Measurements from ENCODE around the gene EPHX1. TPM values are rescaled to one million over a fixed set of nuclear protein-coding genes. Genes with fewer than 3 reads are reported as not detected.

EPHX1 gene
- total and polyA plus RNA-seq, 2 experiments from 2014 or later, result 16.6 to 18.2 TPM

DNA sequence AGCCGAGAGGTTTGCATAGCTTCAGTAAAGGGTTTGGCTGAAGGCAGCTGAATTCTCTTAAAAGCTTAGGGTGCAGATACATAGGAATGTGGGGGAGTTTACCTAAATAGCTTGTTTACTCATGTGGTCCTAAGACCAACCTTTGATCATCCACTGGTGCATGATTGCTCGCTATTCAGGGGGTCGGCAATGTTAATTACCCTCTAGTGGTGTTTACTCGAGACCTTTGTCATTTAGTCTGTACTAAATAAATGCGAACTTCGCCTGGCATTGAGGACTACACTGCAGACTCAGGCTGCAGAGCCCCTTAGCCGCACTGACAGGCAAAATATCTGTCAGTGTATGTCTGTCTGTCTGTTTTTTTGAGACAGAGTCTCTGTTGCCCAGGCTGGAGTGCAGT is 40.4 kb downstream of the EPHX1 start:
- H3K36me3 ChIP-seq (ENCODE audit: low read depth), result 0 out of 2 replicates have a peak, but pooled peaks cover 6% of the 10 kb centered on the region
- in situ Hi-C loops (cut with MboI), result loop anchor here (10.0 kb wide), 1 partner anchor 124 kb away; no protein-coding TSS in a partner anchor
- H3K4me1 ChIP-seq (ENCODE audit: insufficient read depth), result no peaks in the 10 kb centered on the region
- no peaks in the 10 kb centered on the region for H3K79me2 ChIP-seq (ENCODE audit: insufficient read depth)
- WGBS, 2 experiments (ENCODE audit: low coverage in 1 of 2, low lambda C conversion rate in 2 of 2, missing lambda C conversion rate in 2 of 2), result 89 to 95% methylated on average over 7 of the region's 7 CpGs
- no peaks in the 10 kb centered on the region for H4K20me1 ChIP-seq (ENCODE audit: insufficient read depth)
- DNase-seq, result no peak
- no peaks in the 10 kb centered on the region for H3F3A ChIP-seq (ENCODE audit: insufficient read depth)
- H3K9me3 ChIP-seq (ENCODE audit: low read depth), result no peaks in the 10 kb centered on the region
- H2AFZ ChIP-seq, result no peak overlapping the region
- no peak overlapping the region for H3K4me2 ChIP-seq (ENCODE audit: unreplicated experiment)
- TF ChIP-seq EZH2 (IDR thresholded peaks at IDR 0.05; ENCODE audit: insufficient read depth, poor library complexity, severe bottlenecking), result no peak
- TF ChIP-seq EZH2phosphoT487 (IDR thresholded peaks at IDR 0.05; ENCODE audit: insufficient read depth, low read depth), result no peak
- H3K4me3 ChIP-seq, result no peak overlapping the region
- no peaks in the 10 kb centered on the region for H3K9me2 ChIP-seq (ENCODE audit: insufficient read depth)
- no peaks in the 10 kb centered on the region for H3K27me3 ChIP-seq (replicated peaks; ENCODE audit: insufficient read depth)
- no peak overlapping the region for H3K9ac ChIP-seq
- no peak overlapping the region for H3K27ac ChIP-seq

DNA sequence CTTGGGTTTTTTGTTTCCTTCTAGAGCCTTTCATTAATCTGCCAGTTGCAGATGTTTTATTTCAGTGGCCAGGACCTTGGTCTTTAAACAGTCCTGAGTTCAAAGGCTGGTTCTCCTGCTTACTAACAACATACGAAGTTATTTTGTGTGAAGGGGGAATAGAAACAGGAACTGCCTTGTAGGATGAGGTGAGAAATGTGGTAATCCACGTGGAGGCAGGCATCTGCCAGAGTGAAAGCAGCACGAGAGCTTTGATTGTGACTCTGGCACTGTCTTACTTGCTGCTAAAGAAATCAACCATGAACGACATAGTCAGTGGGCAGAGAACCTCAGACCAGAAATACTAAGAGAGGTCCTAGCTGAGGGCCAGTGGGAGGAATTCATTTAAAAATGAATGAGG is 41.9 kb downstream of the EPHX1 start:
- in situ Hi-C loops (cut with MboI), result loop anchor here (10.0 kb wide), 1 partner anchor 123 kb away; no protein-coding TSS in a partner anchor

DNA sequence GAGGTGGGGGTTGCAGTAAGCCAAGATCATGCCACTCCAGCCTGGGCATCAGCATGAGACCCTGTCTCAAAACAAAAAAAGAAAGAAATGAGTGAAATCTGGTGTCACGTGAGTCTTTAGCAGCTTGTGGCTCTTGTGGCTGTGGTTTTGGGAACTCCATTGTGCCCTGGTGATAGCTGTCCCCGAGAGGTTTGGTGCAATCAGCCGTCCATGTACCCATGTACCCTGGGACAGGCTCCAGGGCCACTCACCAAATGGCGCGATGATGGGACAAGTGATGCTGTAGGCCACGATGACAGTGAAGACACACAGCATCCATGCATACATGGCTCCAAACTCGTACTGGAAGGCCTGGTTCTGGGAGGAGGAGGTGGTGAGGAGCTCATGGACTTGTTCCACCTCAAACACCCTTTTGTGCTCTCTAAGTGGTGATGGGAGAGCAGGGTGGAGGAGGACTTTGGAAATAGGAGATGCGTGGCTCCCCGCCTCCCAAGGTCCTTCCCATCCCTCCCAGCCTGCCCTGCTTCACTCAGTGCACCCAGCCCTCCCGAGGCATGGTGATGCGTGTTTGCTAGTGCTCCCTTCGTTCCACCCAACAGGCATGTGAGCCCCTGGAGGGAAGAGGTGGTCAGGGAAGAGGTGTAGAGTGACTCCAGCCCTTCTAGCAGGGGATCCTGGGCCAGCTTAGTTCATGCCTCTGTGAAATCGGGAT is 42.6 kb downstream of the EPHX1 start:
- Histone ChIP-seq H2AFZ (no peak overlapping the region), H3K4me3 (no peak overlapping the region), H3K4me2 (ENCODE audit: unreplicated experiment) (no peak overlapping the region), H3K36me3 (ENCODE audit: low read depth) (0 out of 2 replicates have a peak, but pooled peaks cover 6% of the 10 kb centered on the region), H3K27ac (no peak overlapping the region), H4K20me1 (ENCODE audit: insufficient read depth) (no peaks in the 10 kb centered on the region), H3K9me3 (ENCODE audit: low read depth) (no peaks in the 10 kb centered on the region), H3F3A (ENCODE audit: insufficient read depth) (no peaks in the 10 kb centered on the region), H3K9ac (no peak overlapping the region), H3K4me1 (ENCODE audit: insufficient read depth) (no peaks in the 10 kb centered on the region), H3K27me3 (replicated peaks; ENCODE audit: insufficient read depth) (no peaks in the 10 kb centered on the region), H3K79me2 (ENCODE audit: insufficient read depth) (no peaks in the 10 kb centered on the region), H3K9me2 (ENCODE audit: insufficient read depth) (no peaks in the 10 kb centered on the region)
- in situ Hi-C loops (cut with MboI), result loop anchor here (10.0 kb wide), 1 partner anchor 122 kb away; no protein-coding TSS in a partner anchor
- 94% methylated on average over 13 of the region's 13 CpGs for WGBS, 2 experiments (ENCODE audit: low coverage in 1 of 2, low lambda C conversion rate in 2 of 2, missing lambda C conversion rate in 2 of 2)
- TF ChIP-seq EZH2 (IDR thresholded peaks at IDR 0.05; ENCODE audit: insufficient read depth, poor library complexity, severe bottlenecking), result no peak
- TF ChIP-seq EZH2phosphoT487 (IDR thresholded peaks at IDR 0.05; ENCODE audit: insufficient read depth, low read depth), result no peak
- DNase-seq, result no peak

More for the DNA sequence above, 41.9 kb downstream of the EPHX1 start:
- Histone ChIP-seq H3K9ac (no peak overlapping the region), H3K36me3 (ENCODE audit: low read depth) (0 out of 2 replicates have a peak, but pooled peaks cover 6% of the 10 kb centered on the region), H3K9me3 (ENCODE audit: low read depth) (no peaks in the 10 kb centered on the region), H3K4me3 (no peak overlapping the region), H3K4me2 (ENCODE audit: unreplicated experiment) (no peak overlapping the region), H3K9me2 (ENCODE audit: insufficient read depth) (no peaks in the 10 kb centered on the region), H3K79me2 (ENCODE audit: insufficient read depth) (no peaks in the 10 kb centered on the region), H3K4me1 (ENCODE audit: insufficient read depth) (no peaks in the 10 kb centered on the region), H4K20me1 (ENCODE audit: insufficient read depth) (no peaks in the 10 kb centered on the region), H3F3A (ENCODE audit: insufficient read depth) (no peaks in the 10 kb centered on the region), H3K27me3 (replicated peaks; ENCODE audit: insufficient read depth) (no peaks in the 10 kb centered on the region), H3K27ac (no peak overlapping the region), H2AFZ (no peak overlapping the region)
- DNase-seq, result no peak
- WGBS, 2 experiments (ENCODE audit: low coverage in 1 of 2, low lambda C conversion rate in 2 of 2, missing lambda C conversion rate in 2 of 2), result 69 to 73% methylated on average over 4 of the region's 4 CpGs
- TF ChIP-seq EZH2phosphoT487 (IDR thresholded peaks at IDR 0.05; ENCODE audit: insufficient read depth, low read depth) (no peak), EZH2 (IDR thresholded peaks at IDR 0.05; ENCODE audit: insufficient read depth, poor library complexity, severe bottlenecking) (no peak)

DNA sequence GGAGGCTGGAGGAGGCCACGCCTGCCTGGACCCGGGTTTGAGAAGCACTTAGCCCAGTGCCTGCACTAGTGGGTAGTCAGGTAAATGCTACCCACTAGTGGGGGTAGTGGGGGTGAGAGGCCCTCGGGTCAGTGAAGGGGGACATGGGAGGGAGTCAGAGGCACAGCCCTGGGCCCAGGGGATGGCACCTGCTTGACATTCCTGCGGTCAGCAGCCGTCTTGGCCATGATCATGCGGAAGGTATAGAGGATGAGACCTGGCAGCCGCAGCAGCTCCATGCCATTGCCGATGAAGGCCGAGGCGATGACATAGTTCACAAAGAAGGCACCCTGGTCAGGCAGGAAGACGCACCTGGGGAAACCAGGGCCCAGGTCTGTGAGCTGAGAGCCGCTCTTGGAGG is 43.5 kb downstream of the EPHX1 start:
- Histone ChIP-seq H3K27ac (no peak overlapping the region), H4K20me1 (ENCODE audit: insufficient read depth) (no peaks in the 10 kb centered on the region), H3K9me2 (ENCODE audit: insufficient read depth) (no peaks in the 10 kb centered on the region), H3K4me1 (ENCODE audit: insufficient read depth) (no peaks in the 10 kb centered on the region), H3K79me2 (ENCODE audit: insufficient read depth) (no peaks in the 10 kb centered on the region), H2AFZ (no peak overlapping the region), H3K27me3 (replicated peaks; ENCODE audit: insufficient read depth) (no peaks in the 10 kb centered on the region), H3K4me3 (no peak overlapping the region), H3K9me3 (ENCODE audit: low read depth) (no peaks in the 10 kb centered on the region), H3K4me2 (ENCODE audit: unreplicated experiment) (no peak overlapping the region), H3F3A (ENCODE audit: insufficient read depth) (no peaks in the 10 kb centered on the region), H3K9ac (no peak overlapping the region), H3K36me3 (ENCODE audit: low read depth) (peaks cover 6% of the 10 kb centered on the region; the same call in 1 of the 2 replicates)
- no peak for DNase-seq
- TF ChIP-seq EZH2phosphoT487 (IDR thresholded peaks at IDR 0.05; ENCODE audit: insufficient read depth, low read depth) (no peak), EZH2 (IDR thresholded peaks at IDR 0.05; ENCODE audit: insufficient read depth, poor library complexity, severe bottlenecking) (no peak)
- in situ Hi-C loops (cut with MboI), result loop anchor here (10.0 kb wide), 1 partner anchor 121 kb away; no protein-coding TSS in a partner anchor
- 84 to 85% methylated on average over 12 of the region's 12 CpGs for WGBS, 2 experiments (ENCODE audit: low coverage in 1 of 2, low lambda C conversion rate in 2 of 2, missing lambda C conversion rate in 2 of 2)
